Omental fat pad (tissue), 4 donors: Measurements from ENCODE around the gene OR6C65. TPM values are rescaled to one million over a fixed set of nuclear protein-coding genes. Genes with fewer than 3 reads are reported as not detected.
"Not testable (repeated sequence)": the region's sequence is repeated elsewhere in the genome, so short reads cannot be mapped to it uniquely, and the experiment has no call there.

Source experiments
- ATAC-seq: fragments of 150-250 bp; one replicate; pipeline ENCODE4 v1.9.1; 2016; ENCODE audit warnings: mild to moderate bottlenecking, moderate library complexity; ENCODE audit not compliant: low FRiP score
- DNase-seq: peaks from one replicate; pipeline ENCODE4 v3.0.0-alpha.2; 2019; ENCODE audit warnings: low spot score
- total RNA-seq, 4 donors: library from RNA; depleted of rRNA; stranded (reverse); fragments of >200 nt; gene quantifications; one replicate each; pipeline ENCODE4 v1.1.0, GENCODE V29; 2016
- TF ChIP-seq, protein P1 (sequence below), 3 donors: fragments of 450-650 bp; IDR thresholded peaks; one replicate each; pipeline ENCODE4 v1.5.1; 2016 to 2017; ENCODE audit warnings: antibody characterized with exemption in 3 of 3, mild to moderate bottlenecking in 3 of 3, moderate library complexity in 2 of 3

Gene OR6C65
- total RNA-seq, 4 donors from 2014 or later = not detected

- DNase-seq (no peak), ATAC-seq (no peak)
- TF ChIP-seq, protein P1, sequence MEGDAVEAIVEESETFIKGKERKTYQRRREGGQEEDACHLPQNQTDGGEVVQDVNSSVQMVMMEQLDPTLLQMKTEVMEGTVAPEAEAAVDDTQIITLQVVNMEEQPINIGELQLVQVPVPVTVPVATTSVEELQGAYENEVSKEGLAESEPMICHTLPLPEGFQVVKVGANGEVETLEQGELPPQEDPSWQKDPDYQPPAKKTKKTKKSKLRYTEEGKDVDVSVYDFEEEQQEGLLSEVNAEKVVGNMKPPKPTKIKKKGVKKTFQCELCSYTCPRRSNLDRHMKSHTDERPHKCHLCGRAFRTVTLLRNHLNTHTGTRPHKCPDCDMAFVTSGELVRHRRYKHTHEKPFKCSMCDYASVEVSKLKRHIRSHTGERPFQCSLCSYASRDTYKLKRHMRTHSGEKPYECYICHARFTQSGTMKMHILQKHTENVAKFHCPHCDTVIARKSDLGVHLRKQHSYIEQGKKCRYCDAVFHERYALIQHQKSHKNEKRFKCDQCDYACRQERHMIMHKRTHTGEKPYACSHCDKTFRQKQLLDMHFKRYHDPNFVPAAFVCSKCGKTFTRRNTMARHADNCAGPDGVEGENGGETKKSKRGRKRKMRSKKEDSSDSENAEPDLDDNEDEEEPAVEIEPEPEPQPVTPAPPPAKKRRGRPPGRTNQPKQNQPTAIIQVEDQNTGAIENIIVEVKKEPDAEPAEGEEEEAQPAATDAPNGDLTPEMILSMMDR (IDR thresholded peaks at IDR 0.05) = no peak
Observed at GRCh38 chr12:55396326-55396725, 4.0 kb upstream of the OR6C65 start.

DNA sequence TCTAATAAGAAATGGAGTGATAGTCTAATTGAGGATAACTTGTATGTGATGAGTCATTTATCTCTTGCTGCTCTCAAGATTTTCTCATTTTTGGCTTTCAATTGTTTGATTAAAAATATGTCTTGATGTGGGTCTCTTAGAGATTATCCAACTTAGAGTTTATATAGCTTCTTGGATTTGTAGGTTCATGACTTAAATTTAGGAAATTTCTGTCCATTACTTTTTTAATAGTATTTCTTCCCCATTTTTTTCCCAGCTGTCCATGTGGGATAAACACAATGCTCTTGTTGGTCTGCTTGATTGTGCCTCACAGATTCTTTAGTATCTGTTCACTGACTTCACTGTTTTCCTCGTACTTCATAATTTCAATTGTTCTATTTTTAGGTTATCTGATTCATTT lies 7.5 kb downstream of the OR6C65 start:
- ATAC-seq = no peak
- no peak for DNase-seq

DNA sequence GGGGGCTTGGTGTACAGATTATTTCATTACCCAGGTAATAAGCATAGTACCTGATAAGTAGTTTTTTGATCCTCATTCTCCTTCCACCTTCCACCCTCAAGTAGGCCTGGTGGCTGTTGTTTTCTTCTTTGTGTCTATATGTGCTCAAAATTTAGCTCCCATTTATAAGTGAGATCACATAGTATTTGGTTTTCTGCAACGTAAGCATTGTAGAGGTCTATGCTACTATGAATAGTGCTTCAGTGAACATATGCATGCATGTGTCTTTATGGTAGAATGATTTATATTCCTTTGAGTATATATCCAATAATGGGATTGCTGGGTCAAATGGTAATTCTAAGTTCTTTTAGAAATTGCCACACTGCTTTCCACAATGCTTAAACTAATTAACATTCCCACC lies 8.8 kb downstream of the OR6C65 start:
- DNase-seq, ATAC-seq: not testable (repeated sequence)

More for the DNA sequence above, 7.5 kb downstream of the OR6C65 start:
- TF ChIP-seq, protein P1 (IDR thresholded peaks at IDR 0.05) = no peak

- ATAC-seq, DNase-seq: not testable (repeated sequence)
Observed at GRCh38 chr12:55412138-55412537, 11.8 kb downstream of the OR6C65 start.

- ATAC-seq, DNase-seq: not testable (repeated sequence)
Observed at GRCh38 chr12:55413498-55414388, 13.4 kb downstream of the OR6C65 start.

DNA sequence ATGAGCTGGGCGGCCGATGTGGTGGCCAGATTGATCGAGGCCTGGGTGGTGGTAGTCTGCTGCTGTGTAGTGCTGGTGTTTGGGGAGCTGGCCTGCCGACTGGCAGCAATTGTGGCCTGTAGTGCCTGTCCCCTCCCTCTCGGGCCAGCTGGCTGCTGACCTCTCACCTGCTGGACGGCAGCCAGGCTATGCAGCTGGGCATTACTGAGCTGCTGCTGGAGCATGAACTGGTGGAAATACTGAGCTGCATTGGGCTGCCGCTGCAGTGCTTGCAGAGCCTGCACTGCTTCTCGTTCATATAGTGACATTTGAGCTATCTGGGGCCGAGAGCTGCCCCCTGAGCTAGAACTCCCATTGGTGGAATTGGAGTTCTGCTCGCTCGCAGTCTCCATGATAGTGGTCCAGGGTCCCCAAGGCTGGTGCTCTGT lies 14.1 kb downstream of the OR6C65 start:
- ATAC-seq = peak; percentile 10
- DNase-seq = not testable (repeated sequence)

GRCh38 chr12:55414889-55415288 lies 14.6 kb downstream of the OR6C65 start:
- DNase-seq = not testable (repeated sequence)
- ATAC-seq = peak; percentile 28

- no peak for DNase-seq
- ATAC-seq = no peak
- TF ChIP-seq, protein P1 (IDR thresholded peaks at IDR 0.05) = no peak
Observed at GRCh38 chr12:55416961-55417360, 16.6 kb downstream of the OR6C65 start.

DNA sequence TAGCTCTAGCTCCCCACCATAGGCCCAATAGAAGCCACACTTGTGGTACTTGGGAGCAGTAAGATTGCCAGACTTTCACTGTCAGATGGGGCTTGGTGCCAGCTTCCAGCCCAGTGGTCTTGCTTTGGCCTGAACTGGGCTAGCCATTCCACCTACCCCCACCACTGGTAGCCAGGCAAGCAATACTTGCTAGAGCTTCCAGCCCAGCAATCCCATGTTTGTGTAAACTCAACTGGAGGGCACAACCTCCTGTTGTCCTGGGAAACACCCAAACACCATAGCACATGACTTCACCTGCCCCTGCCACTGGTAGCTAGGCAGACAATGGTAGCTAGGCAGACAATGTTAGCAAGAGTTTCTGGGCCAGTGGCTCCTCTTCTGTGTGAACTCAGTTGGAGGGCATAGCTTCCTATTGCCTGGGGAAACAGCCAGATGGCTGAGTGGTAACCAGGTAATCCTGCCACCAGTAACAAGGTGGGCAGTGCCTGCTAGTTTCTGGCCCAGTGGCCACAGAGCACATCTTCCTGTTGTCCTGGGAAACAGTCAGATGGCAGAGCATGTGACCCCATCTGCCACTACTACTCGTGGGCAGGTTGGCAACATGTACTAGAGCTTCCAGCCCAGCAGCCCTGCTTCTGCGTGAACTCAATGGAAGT lies 20.1 kb downstream of the OR6C65 start:
- ATAC-seq (no peak), DNase-seq (no peak)
- TF ChIP-seq, protein P1 (IDR thresholded peaks at IDR 0.05) = no peak
